IMR-90 (cell line): Measurements from ENCODE around the gene CXCR3. TPM values are rescaled to one million over a fixed set of nuclear protein-coding genes. Genes with fewer than 3 reads are reported as not detected.

ENCODE experiments used
- ATAC-seq: fragments of 200-7000 bp; cut with Tn5 transposase; 2 replicates; pipeline ENCODE4 v1.9.1; 2020; ENCODE audit warnings: low read depth, mild to moderate bottlenecking, moderate library complexity
- BruUV-seq: library from RNA; stranded (reverse); fragments of 400-500 nt; replicated peaks from 2 replicates; lab custom pipeline; 2021; lab: Mats Ljungman, UMichigan
- CTCF ChIA-PET: fragments of 300-600 bp; formaldehyde crosslinking; extraction: SDS; loops from one replicate; lab custom pipeline; 2021; ENCODE audit warnings: antibody characterized with exemption; lab: Yijun Ruan, JAX
- POLR2A ChIA-PET: fragments of 300-600 bp; sonication (Branson Sonifier 250); formaldehyde crosslinking; loops from one replicate; lab custom pipeline; 2022; ENCODE audit warnings: antibody characterized with exemption; ENCODE audit not compliant: unreplicated experiment; lab: Charles Lee
- DNase-seq: peaks from one replicate; pipeline ENCODE4 v3.0.0; 2013
- H2AFZ ChIP-seq: replicated peaks from 2 replicates; pipeline ENCODE3; 2013; ENCODE audit warnings: low read length, mild to moderate bottlenecking; ENCODE audit not compliant: poor library complexity
- H2AK5ac ChIP-seq: 2 replicates; pipeline ENCODE4 v1.6.1; 2013; ENCODE audit warnings: low read depth, low read length, inconsistent platforms
- H2AK9ac ChIP-seq: replicated peaks from 2 replicates; pipeline ENCODE3; 2013; ENCODE audit warnings: mild to moderate bottlenecking, low read depth, low read length, moderate library complexity; ENCODE audit not compliant: poor library complexity
- H2BK120ac ChIP-seq: 2 replicates; pipeline ENCODE4 v1.6.1; 2013; ENCODE audit warnings: low read depth, low read length, inconsistent platforms
- H2BK15ac ChIP-seq: 3 replicates; pipeline ENCODE4 v1.6.1; 2013; ENCODE audit warnings: low read depth, low read length, inconsistent platforms
- H2BK20ac ChIP-seq: 2 replicates; pipeline ENCODE4 v1.6.1; 2013; ENCODE audit warnings: low read depth, mild to moderate bottlenecking, inconsistent platforms, low read length, moderate library complexity
- H2BK5ac ChIP-seq: 2 replicates; pipeline ENCODE4 v1.6.1; 2013; ENCODE audit warnings: mild to moderate bottlenecking, low read depth, low read length, inconsistent platforms; ENCODE audit not compliant: poor library complexity, severe bottlenecking
- H3K14ac ChIP-seq: replicated peaks from 2 replicates; pipeline ENCODE4 v1.6.1; 2013; ENCODE audit warnings: low read depth, low read length, inconsistent platforms
- H3K18ac ChIP-seq: 2 replicates; pipeline ENCODE4 v1.6.1; 2013; ENCODE audit warnings: low read depth, low read length, control low read depth
- H3K23ac ChIP-seq: 2 replicates; pipeline ENCODE4 v1.6.1; 2013; ENCODE audit warnings: low read depth, low read length, inconsistent platforms
- H3K27ac ChIP-seq: 2 replicates; pipeline ENCODE4 v1.5.1; 2013; ENCODE audit warnings: mild to moderate bottlenecking, control low read depth, low read length; ENCODE audit not compliant: insufficient read depth
- H3K27me3 ChIP-seq: 2 replicates; pipeline ENCODE4 v1.6.1; 2013; ENCODE audit warnings: low read length; ENCODE audit not compliant: control insufficient read depth, insufficient read depth
- H3K36me3 ChIP-seq: 2 replicates; pipeline ENCODE4 v1.6.1; 2013; ENCODE audit warnings: low read length, mixed read lengths; ENCODE audit not compliant: control insufficient read depth, insufficient read depth
- H3K4ac ChIP-seq: 2 replicates; pipeline ENCODE4 v1.6.1; 2013; ENCODE audit warnings: low read depth, low read length, inconsistent platforms
- H3K4me1 ChIP-seq: 2 replicates; pipeline ENCODE4 v1.6.1; 2013; ENCODE audit warnings: low read length, mixed read lengths; ENCODE audit not compliant: control insufficient read depth, insufficient read depth
- H3K4me2 ChIP-seq: 2 replicates; pipeline ENCODE4 v1.6.1; 2013; ENCODE audit warnings: low read depth, mild to moderate bottlenecking, control low read depth, low read length, moderate library complexity
- H3K4me3 ChIP-seq: 2 replicates; pipeline ENCODE4 v1.5.1; 2013; ENCODE audit warnings: low read depth, mild to moderate bottlenecking, control low read depth, low read length, moderate library complexity; ENCODE audit not compliant: insufficient read depth
- H3K56ac ChIP-seq: 2 replicates; pipeline ENCODE4 v1.6.1; 2013; ENCODE audit warnings: low read length, inconsistent platforms; ENCODE audit not compliant: insufficient read depth; ENCODE audit errors: extremely low read depth
- H3K79me1 ChIP-seq, 2 experiments: 2 replicates each; pipeline ENCODE4 v1.6.1; 2013; ENCODE audit warnings: low read length in 2 of 2, inconsistent platforms in 1 of 2, low read depth in 1 of 2
- H3K9ac ChIP-seq: 2 replicates; pipeline ENCODE4 v1.6.1; 2013; ENCODE audit warnings: low read depth, low read length, control low read depth
- H3K9me1 ChIP-seq: 2 replicates; pipeline ENCODE4 v1.6.1; 2013; ENCODE audit warnings: low read length, inconsistent platforms; ENCODE audit not compliant: insufficient read depth
- H3K9me3 ChIP-seq: 2 replicates; pipeline ENCODE4 v1.6.1; 2013; ENCODE audit warnings: low read length; ENCODE audit not compliant: control insufficient read depth, insufficient read depth
- H4K20me1 ChIP-seq: 2 replicates; pipeline ENCODE4 v1.6.1; 2013; ENCODE audit warnings: low read length, inconsistent platforms; ENCODE audit not compliant: insufficient read depth
- H4K5ac ChIP-seq: 2 replicates; pipeline ENCODE4 v1.6.1; 2013; ENCODE audit warnings: mild to moderate bottlenecking, low read depth, low read length, control low read depth
- H4K8ac ChIP-seq, 2 experiments: 2 replicates each; pipeline ENCODE4 v1.6.1; 2013; ENCODE audit warnings: low read depth in 2 of 2, low read length in 2 of 2, control low read depth in 1 of 2, inconsistent platforms in 1 of 2
- H4K91ac ChIP-seq: 2 replicates; pipeline ENCODE4 v1.6.1; 2013; ENCODE audit warnings: low read depth, low read length, inconsistent platforms; ENCODE audit not compliant: insufficient read depth
- BHLHE40 ChIP-seq: fragments of 150-350 bp; IDR thresholded peaks from 2 replicates; pipeline ENCODE4 v1.6.1; 2016; ENCODE audit warnings: mild to moderate bottlenecking, low read depth, low read length
- CHD1 ChIP-seq: IDR thresholded peaks from 2 replicates; pipeline ENCODE4 v1.6.1; 2012; ENCODE audit warnings: low read depth, low read length, improper control_type of control experiment
- CTCF ChIP-seq: conservative IDR thresholded peaks from 2 replicates; pipeline ENCODE4 v1.5.1; 2012; ENCODE audit warnings: mild to moderate bottlenecking, low read depth, low read length, improper control_type of control experiment
- FOS ChIP-seq: fragments of 150-350 bp; IDR thresholded peaks from 2 replicates; pipeline ENCODE4 v1.6.1; 2016; ENCODE audit warnings: low read depth, low read length
- MAZ ChIP-seq: IDR thresholded peaks from 2 replicates; pipeline ENCODE4 v1.6.1; 2012; ENCODE audit warnings: low read depth, mild to moderate bottlenecking, low read length, improper control_type of control experiment, moderate library complexity, borderline replicate concordance
- MXI1 ChIP-seq: IDR thresholded peaks from 2 replicates; pipeline ENCODE4 v1.6.1; 2012; ENCODE audit warnings: low read depth, mild to moderate bottlenecking, low read length, moderate library complexity, borderline replicate concordance
- NFE2L2 ChIP-seq: fragments of 150-350 bp; IDR thresholded peaks from 2 replicates; pipeline ENCODE4 v1.6.1; 2016; ENCODE audit warnings: low read depth, mild to moderate bottlenecking, low read length
- POLR2A ChIP-seq: IDR thresholded peaks from 2 replicates; pipeline ENCODE4 v1.6.1; 2012; ENCODE audit warnings: mild to moderate bottlenecking, low read depth, low read length
- RCOR1 ChIP-seq: IDR thresholded peaks from 2 replicates; pipeline ENCODE4 v1.6.1; 2012; ENCODE audit warnings: mild to moderate bottlenecking, low read length, improper control_type of control experiment; ENCODE audit not compliant: insufficient replicate concordance
- SMC3 ChIP-seq: fragments of 150-350 bp; IDR thresholded peaks from 2 replicates; pipeline ENCODE4 v1.6.1; 2016; ENCODE audit warnings: low read depth, mild to moderate bottlenecking, antibody characterized with exemption, low read length, moderate library complexity
- WGBS, 2 experiments: methylation state at CpG; one replicate each; pipeline versions ENCODE4 v1.1.5 to v1.1.7; 2013; ENCODE audit warnings: missing lambda C conversion rate in 2 of 2; ENCODE audit not compliant: insufficient read length in 1 of 2; ENCODE audit errors: extremely low coverage in 2 of 2; 5-methylcytosine and 5-hydroxymethylcytosine counted together
- dilution Hi-C: fragments of 300-500 bp; cut with HindIII; formaldehyde crosslinking; loops from one replicate; pipeline ENCODE4 v1.14.3; 2018; ENCODE audit warnings: low sequenced_read_pairs; ENCODE audit not compliant: unreplicated experiment
- in situ Hi-C: fragments of 300-500 bp; cut with MboI; formaldehyde crosslinking; loops from 3 replicates; pipeline ENCODE4 v1.14.3; 2019; ENCODE audit warnings: low sequenced_read_pairs, inconsistent platforms, mixed read lengths
- intact Hi-C: fragments of 100-400 bp; cut with micrococcal nuclease; formaldehyde crosslinking; loops from 2 replicates; pipeline ENCODE4 v1.10.0; 2022
- polyA plus RNA-seq, 3 experiments: library from polyadenylated mRNA; depleted of rRNA; stranded (reverse); fragments of >200 nt; gene quantifications; 2 replicates each; pipeline ENCODE4 v1.2.3, GENCODE V29; 2012; ENCODE audit warnings: low replicate concordance in 1 of 3
- total RNA-seq: library from RNA; depleted of rRNA; stranded (reverse); fragments of >200 nt; gene quantifications from 2 replicates; pipeline ENCODE4 v1.2.3, GENCODE V29; 2012

Gene CXCR3
- total and polyA plus RNA-seq, 2 of the 4 experiments (the other 2 are of a cell fraction), result not detected

GRCh38 chrX:71659342-71659741, 41.0 kb upstream of the CXCR3 start:
- Histone ChIP-seq H3K23ac (no peak overlapping the region), H2AK9ac (no peak overlapping the region), H3K9ac (no peak overlapping the region), H3K27ac (no peak overlapping the region), H2AFZ (no peak overlapping the region), H2BK5ac (no peak overlapping the region), H4K20me1 (no peaks in the 10 kb centered on the region), H3K27me3 (peaks cover 4% of the 10 kb centered on the region), H3K79me1 (no peaks in the 10 kb centered on the region), H3K18ac (no peak overlapping the region), H3K4me2 (no peak overlapping the region), H2AK5ac (no peak overlapping the region), H3K56ac (no peak overlapping the region), H4K91ac (no peak overlapping the region), H2BK20ac (no peak overlapping the region), H3K4me3 (no peak overlapping the region), H2BK15ac (no peak overlapping the region), H3K4ac (no peak overlapping the region), H3K14ac (no peak overlapping the region), H2BK120ac (no peak overlapping the region), H3K9me3 (no peaks in the 10 kb centered on the region), H3K4me1 (no peaks in the 10 kb centered on the region), H3K36me3 (no peaks in the 10 kb centered on the region), H4K8ac (no peak overlapping the region), H3K9me1 (no peaks in the 10 kb centered on the region), H4K5ac (no peak overlapping the region)
- ATAC-seq (no peak), DNase-seq (no peak)
- TF ChIP-seq SMC3 (no peak), MAZ (no peak), CTCF (no peak), MXI1 (no peak), CHD1 (no peak), BHLHE40 (no peak), FOS (no peak), POLR2A (no peak), RCOR1 (no peak), NFE2L2 (no peak)
- ChIA-PET CTCF (no interaction called here), POLR2A (no interaction called here)
- intact Hi-C loops, result no loop called here
- in situ Hi-C loops, result loop anchor here (25.0 kb wide), 1 partner anchor 203 kb away; no protein-coding TSS in a partner anchor
- no CpG with 5 or more reads among the region's 3 CpGs for WGBS, 2 experiments
- no TSS peak for BruUV-seq
- dilution Hi-C loops, result no loop called here
